HCT116 (cell line): ENCODE data around the gene RSPO1. TPM values are rescaled to one million over a fixed set of nuclear protein-coding genes. Genes with fewer than 3 reads are reported as not detected.

Experiments used
- ATAC-seq: fragments of 200-7000 bp; cut with Tn5 transposase; 2 replicates; pipeline ENCODE4 v1.9.1; 2020; ENCODE audit warnings: mild to moderate bottlenecking, moderate library complexity
- BruUV-seq: library from RNA; stranded (reverse); fragments of 400-500 nt; replicated peaks from 2 replicates; lab custom pipeline; 2021; lab: Mats Ljungman, UMichigan
- CTCF ChIA-PET: fragments of 300-600 bp; sonication (Branson Sonifier 250); formaldehyde crosslinking; loops from one replicate; lab custom pipeline; 2021; ENCODE audit warnings: antibody characterized with exemption; lab: Charles Lee
- POLR2A ChIA-PET: fragments of 300-600, 350-600 bp; sonication (Branson Sonifier 250); formaldehyde crosslinking; loops from one replicate; lab custom pipeline; 2021; ENCODE audit warnings: antibody characterized with exemption; lab: Charles Lee
- RAD21 ChIA-PET, 2 experiments: fragments of 300-600 bp; sonication (Branson Sonifier 250); formaldehyde crosslinking; loops; one replicate each; lab custom pipeline; 2023; ENCODE audit warnings: low total read pairs in 2 of 2; ENCODE audit not compliant: uncharacterized antibody in 2 of 2, unreplicated experiment in 2 of 2, low non-redundant PET in 1 of 2; lab: Charles Lee
- DNase-seq: peaks from one replicate; pipeline ENCODE4 v3.0.0-alpha.2; 2010; ENCODE audit warnings: low read depth, low spot score
- H2AFZ ChIP-seq: fragments of 200-600 bp; shearing (Covaris generic), sonication (generic); 2 replicates; pipeline ENCODE4 v1.6.1; 2017; ENCODE audit warnings: low read depth, mixed run types, mixed read lengths, antibody characterized with exemption, low read length; ENCODE audit not compliant: poor library complexity, severe bottlenecking
- H3K27ac ChIP-seq: 2 replicates; pipeline ENCODE4 v1.5.1; 2012; ENCODE audit warnings: low read depth, low read length
- H3K27me3 ChIP-seq: fragments of 200-600 bp; sonication (generic); 2 replicates; pipeline ENCODE4 v1.6.1; 2016; ENCODE audit warnings: mixed run types, low read length, mixed read lengths; ENCODE audit not compliant: insufficient read depth
- H3K36me3 ChIP-seq, 2 experiments: fragments of 200-500 bp in 1 of 2; fragments of 200-600 bp in 1 of 2; sonication (Bioruptor generic) in 1 of 2; sonication (generic) in 1 of 2; 2 replicates each; pipeline versions ENCODE4 v1.5.1 to v1.6.1; 2014 to 2016; ENCODE audit warnings: low read length in 2 of 2, inconsistent platforms in 1 of 2, mixed read lengths in 1 of 2, mixed run types in 1 of 2; ENCODE audit not compliant: insufficient read depth in 2 of 2, control insufficient read depth in 1 of 2
- H3K4me1 ChIP-seq, 2 experiments: fragments of 200-600 bp in 1 of 2; sonication (generic) in 1 of 2; 2 replicates each; pipeline versions ENCODE4 v1.5.1 to v1.6.1; 2012 to 2017; ENCODE audit warnings: low read length in 2 of 2, inconsistent platforms in 1 of 2, mild to moderate bottlenecking in 1 of 2, mixed read lengths in 1 of 2, mixed run types in 1 of 2, moderate library complexity in 1 of 2; ENCODE audit not compliant: insufficient read depth in 2 of 2, control insufficient read depth in 1 of 2
- H3K4me2 ChIP-seq: fragments of 200-600 bp; sonication (generic); 2 replicates; pipeline ENCODE4 v1.6.1; 2017; ENCODE audit warnings: mixed run types, low read length, mixed read lengths
- H3K4me3 ChIP-seq, 2 experiments: fragments of 200-600 bp in 1 of 2; sonication (generic) in 1 of 2; replicated peaks in 1 of 2; 2 replicates each; pipeline ENCODE4 v1.5.1; 2011 to 2016; ENCODE audit warnings: low read length in 2 of 2, control low read depth in 1 of 2, low read depth in 1 of 2, mild to moderate bottlenecking in 1 of 2, mixed read lengths in 1 of 2, mixed run types in 1 of 2
- H3K79me2 ChIP-seq: fragments of 200-600 bp; sonication (generic); 2 replicates; pipeline ENCODE4 v1.6.1; 2017; ENCODE audit warnings: mild to moderate bottlenecking, mixed run types, low read length, moderate library complexity, mixed read lengths; ENCODE audit not compliant: insufficient read depth
- H3K9ac ChIP-seq: fragments of 200-600 bp; sonication (generic); 2 replicates; pipeline ENCODE4 v1.6.1; 2016; ENCODE audit warnings: low read length, mixed read lengths
- H3K9me2 ChIP-seq: fragments of 200-600 bp; sonication (generic), shearing (Covaris generic); 2 replicates; pipeline ENCODE4 v1.6.1; 2017; ENCODE audit warnings: mixed run types, mild to moderate bottlenecking, moderate library complexity; ENCODE audit not compliant: insufficient read depth
- H3K9me3 ChIP-seq, 2 experiments: fragments of 200-500 bp in 1 of 2; fragments of 200-600 bp in 1 of 2; sonication (Bioruptor generic) in 1 of 2; sonication (generic) in 1 of 2; 2 replicates each; pipeline ENCODE4 v1.6.1; 2014 to 2017; ENCODE audit warnings: low read length in 2 of 2, mixed read lengths in 2 of 2, inconsistent platforms in 1 of 2, low read depth in 1 of 2, mild to moderate bottlenecking in 1 of 2, mixed run types in 1 of 2, moderate library complexity in 1 of 2; ENCODE audit not compliant: control insufficient read depth in 1 of 2, insufficient read depth in 1 of 2
- H4K20me1 ChIP-seq: fragments of 200-600 bp; sonication (generic), shearing (Covaris generic); 2 replicates; pipeline ENCODE4 v1.6.1; 2017; ENCODE audit warnings: mixed run types, mild to moderate bottlenecking, moderate library complexity; ENCODE audit not compliant: insufficient read depth
- CBX3 ChIP-seq: IDR thresholded peaks from 2 replicates; pipeline ENCODE4 v1.6.1; 2012; ENCODE audit warnings: low read depth
- CEBPB ChIP-seq: IDR thresholded peaks from 2 replicates; pipeline ENCODE4 v1.6.1; 2012; ENCODE audit warnings: low read depth
- EGR1 ChIP-seq: IDR thresholded peaks from 2 replicates; pipeline ENCODE4 v1.6.1; 2012; ENCODE audit warnings: low read depth
- ELF1 ChIP-seq: IDR thresholded peaks from 2 replicates; pipeline ENCODE4 v1.6.1; 2012; ENCODE audit warnings: low read depth, borderline replicate concordance
- EZH2 ChIP-seq: fragments of 200-600 bp; sonication (generic); IDR thresholded peaks from 2 replicates; pipeline ENCODE4 v1.6.1; 2017; ENCODE audit warnings: antibody characterized with exemption, mixed run types
- EZH2phosphoT487 ChIP-seq: fragments of 200-600 bp; IDR thresholded peaks from 2 replicates; pipeline ENCODE4 v1.6.1; 2018; ENCODE audit warnings: antibody characterized with exemption, borderline replicate concordance
- JUND ChIP-seq: IDR thresholded peaks from 2 replicates; pipeline ENCODE4 v1.6.1; 2012
- MAX ChIP-seq: IDR thresholded peaks from 2 replicates; pipeline ENCODE4 v1.6.1; 2012
- POLR2A ChIP-seq: IDR thresholded peaks from 2 replicates; pipeline ENCODE4 v1.7.0; 2011; ENCODE audit warnings: borderline replicate concordance; ENCODE audit not compliant: insufficient read depth, insufficient read length; ENCODE audit errors: extremely low read depth
- RAD21 ChIP-seq: IDR thresholded peaks from 2 replicates; pipeline ENCODE4 v1.6.1; 2012; ENCODE audit warnings: low read depth, mild to moderate bottlenecking
- REST ChIP-seq: IDR thresholded peaks from 2 replicates; pipeline ENCODE4 v1.6.1; 2012; ENCODE audit warnings: low read depth
- SRF ChIP-seq: IDR thresholded peaks from 2 replicates; pipeline ENCODE4 v1.6.1; 2012; ENCODE audit warnings: low read depth
- YY1 ChIP-seq: IDR thresholded peaks from 2 replicates; pipeline ENCODE4 v1.6.1; 2011; ENCODE audit warnings: low read length, low read depth, moderate library complexity, mild to moderate bottlenecking; ENCODE audit not compliant: insufficient replicate concordance; ENCODE audit errors: extremely low read depth
- ZNF274 ChIP-seq: fragments of 200-500 bp; sonication (Bioruptor generic); IDR thresholded peaks from 2 replicates; pipeline ENCODE4 v1.6.1; 2014; ENCODE audit warnings: mild to moderate bottlenecking, low read depth, low read length, inconsistent platforms
- intact Hi-C: fragments of 100-400 bp; cut with micrococcal nuclease; formaldehyde crosslinking; loops from 2 replicates; pipeline ENCODE4 v1.10.0; 2022
- total RNA-seq: library from RNA; stranded (reverse); gene quantifications from one replicate; pipeline ENCODE4 v1.2.1, GENCODE V29; 2021; ENCODE audit not compliant: unreplicated experiment
- TF ChIP-seq, protein P1 (sequence below): IDR thresholded peaks from 2 replicates; pipeline ENCODE4 v1.6.1; 2011; ENCODE audit warnings: mild to moderate bottlenecking, low read length, moderate library complexity; ENCODE audit not compliant: insufficient replicate concordance; ENCODE audit errors: extremely low read depth

RSPO1 gene
- total RNA-seq, 1 experiment from 2014 or later: 0.15 TPM

DNA sequence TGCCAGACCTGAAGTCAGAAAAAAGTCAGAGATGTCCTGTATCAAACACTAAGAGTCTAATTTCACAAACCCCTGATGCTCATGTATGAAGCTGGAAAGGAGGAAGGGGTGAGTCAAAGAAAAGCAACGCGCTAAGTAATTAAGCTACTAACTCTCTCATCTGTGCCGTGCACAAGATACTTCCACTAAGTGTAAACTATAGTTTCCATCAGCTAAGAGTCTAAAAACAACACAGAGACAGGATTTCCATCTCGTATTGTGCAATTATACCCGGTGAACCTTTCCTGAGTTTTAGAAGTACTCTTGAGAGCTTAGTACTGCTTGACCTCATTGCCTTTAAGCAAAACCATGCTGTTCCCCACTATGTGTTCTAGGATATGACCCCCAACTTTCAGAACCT is 59.0 kb downstream of the RSPO1 start:
- Histone ChIP-seq H3K9me3 (no peaks in the 10 kb centered on the region), H4K20me1 (no peaks in the 10 kb centered on the region), H3K27ac (no peak overlapping the region), H2AFZ (no peak overlapping the region), H3K4me3 (no peak overlapping the region), H3K36me3 (peaks cover 69 to 72% of the 10 kb centered on the region in 2 experiments), H3K4me1 (peaks cover 0 to 19% of the 10 kb centered on the region in 2 experiments; a peak in 3 of 4 replicates), H3K4me2 (no peak overlapping the region), H3K79me2 (peaks cover 32% of the 10 kb centered on the region), H3K9ac (no peak overlapping the region), H3K27me3 (no peaks in the 10 kb centered on the region), H3K9me2 (no peaks in the 10 kb centered on the region)
- TF ChIP-seq YY1 (no peak), REST (no peak), RAD21 (no peak), EZH2 (no peak), SRF (no peak), CEBPB (no peak), POLR2A (no peak), MAX (no peak), ELF1 (no peak), EGR1 (no peak), EZH2phosphoT487 (no peak), CBX3 (no peak), ZNF274 (no peak), JUND (no peak)
- TF ChIP-seq, protein P1, sequence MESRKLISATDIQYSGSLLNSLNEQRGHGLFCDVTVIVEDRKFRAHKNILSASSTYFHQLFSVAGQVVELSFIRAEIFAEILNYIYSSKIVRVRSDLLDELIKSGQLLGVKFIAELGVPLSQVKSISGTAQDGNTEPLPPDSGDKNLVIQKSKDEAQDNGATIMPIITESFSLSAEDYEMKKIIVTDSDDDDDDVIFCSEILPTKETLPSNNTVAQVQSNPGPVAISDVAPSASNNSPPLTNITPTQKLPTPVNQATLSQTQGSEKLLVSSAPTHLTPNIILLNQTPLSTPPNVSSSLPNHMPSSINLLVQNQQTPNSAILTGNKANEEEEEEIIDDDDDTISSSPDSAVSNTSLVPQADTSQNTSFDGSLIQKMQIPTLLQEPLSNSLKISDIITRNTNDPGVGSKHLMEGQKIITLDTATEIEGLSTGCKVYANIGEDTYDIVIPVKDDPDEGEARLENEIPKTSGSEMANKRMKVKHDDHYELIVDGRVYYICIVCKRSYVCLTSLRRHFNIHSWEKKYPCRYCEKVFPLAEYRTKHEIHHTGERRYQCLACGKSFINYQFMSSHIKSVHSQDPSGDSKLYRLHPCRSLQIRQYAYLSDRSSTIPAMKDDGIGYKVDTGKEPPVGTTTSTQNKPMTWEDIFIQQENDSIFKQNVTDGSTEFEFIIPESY: no peak
- intact Hi-C loops: no loop called here
- no TSS peak for BruUV-seq
- CTCF ChIA-PET: no interaction called here
- RAD21 ChIA-PET: no interaction called here
- POLR2A ChIA-PET: no interaction called here
- DNase-seq (no peak), ATAC-seq (no peak)
